Activated CD4-positive, alpha-beta T cell treated with anti-CD3 and anti-CD28 coated beads for 36 hours (primary cell): ENCODE data around the gene ENG. TPM values are rescaled to one million over a fixed set of nuclear protein-coding genes. Genes with fewer than 3 reads are reported as not detected.
A peak's percentile ranks its signal among the peaks of the same experiment; 100 is the strongest.
"Not testable (repeated sequence)": the region's sequence is repeated elsewhere in the genome, so short reads cannot be mapped to it uniquely, and the experiment has no call there.

Experiments used
- ATAC-seq: fragments of 200-7000 bp; cut with Tn5 transposase; one replicate; pipeline ENCODE4 v1.10.0; 2021; ENCODE audit warnings: mild to moderate bottlenecking, moderate library complexity
- CTCF ChIA-PET: fragments of 350-600 bp; sonication (Branson Sonifier 250); formaldehyde crosslinking; loops from one replicate; lab custom pipeline; 2021; ENCODE audit warnings: antibody characterized with exemption; lab: Charles Lee
- POLR2A ChIA-PET: fragments of 350-600 bp; sonication (Branson Sonifier 250); formaldehyde crosslinking; loops from one replicate; lab custom pipeline; 2021; ENCODE audit warnings: antibody characterized with exemption, inconsistent platforms; lab: Charles Lee
- DNase-seq: peaks from one replicate; pipeline ENCODE4 v3.0.0-alpha.2; 2020
- H3K27ac Mint-ChIP-seq: one replicate; pipeline ENCODE4 v1.8.0; 2021; ENCODE audit warnings: mixed read lengths
- H3K27me3 Mint-ChIP-seq: one replicate; pipeline ENCODE4 v1.8.0; 2021; ENCODE audit warnings: mixed read lengths
- H3K36me3 Mint-ChIP-seq: one replicate; pipeline ENCODE4 v1.8.0; 2021; ENCODE audit warnings: low read depth, mixed read lengths
- H3K4me1 Mint-ChIP-seq: one replicate; pipeline ENCODE4 v1.8.0; 2021; ENCODE audit warnings: mixed read lengths
- H3K4me3 Mint-ChIP-seq: one replicate; pipeline ENCODE4 v1.8.0; 2021; ENCODE audit warnings: mild to moderate bottlenecking, moderate library complexity, mixed read lengths
- H3K9me3 Mint-ChIP-seq: one replicate; pipeline ENCODE4 v1.8.0; 2021; ENCODE audit warnings: low read depth, mixed read lengths
- intact Hi-C, 2 experiments: fragments of 100-400 bp; cut with DNase I in 1 of 2; cut with micrococcal nuclease in 1 of 2; formaldehyde crosslinking; loops; one replicate each; pipeline versions ENCODE4 v1.14.2 to v1.15.1; 2022 to 2024; cut with DNase I, micrococcal nuclease
- total RNA-seq, 2 experiments: library from RNA; stranded (reverse); gene quantifications; one replicate each; pipeline ENCODE4 v1.2.3, GENCODE V29; 2021

ENG gene
- total RNA-seq, 2 experiments from 2014 or later, result 13.9 to 15.2 TPM

GRCh38 chr9:127872369-127873222, 18.1 kb upstream of the ENG start:
- no peaks in the 10 kb centered on the region for H3K9me3 Mint-ChIP-seq
- no peaks in the 10 kb centered on the region for H3K36me3 Mint-ChIP-seq
- H3K4me3 Mint-ChIP-seq, result no peak overlapping the region
- intact Hi-C loops, result loop anchor here in 1 of 2 experiments (5.0 to 10.0 kb wide), 3 partner anchors 50 to 368 kb away; no protein-coding TSS in a partner anchor
- POLR2A ChIA-PET, result no interaction called here
- no peak for ATAC-seq
- CTCF ChIA-PET, result interaction anchor here (0.6 to 1.7 kb wide), 7 partner anchors 10 to 1279 kb away, joined by 3 to 6 read pairs (median 3); partner anchors contain the start of gene TOR2A
- no peak overlapping the region for H3K27ac Mint-ChIP-seq
- H3K4me1 Mint-ChIP-seq, result no peaks in the 10 kb centered on the region
- peaks cover 2% of the 10 kb centered on the region for H3K27me3 Mint-ChIP-seq
- no peak for DNase-seq

DNA sequence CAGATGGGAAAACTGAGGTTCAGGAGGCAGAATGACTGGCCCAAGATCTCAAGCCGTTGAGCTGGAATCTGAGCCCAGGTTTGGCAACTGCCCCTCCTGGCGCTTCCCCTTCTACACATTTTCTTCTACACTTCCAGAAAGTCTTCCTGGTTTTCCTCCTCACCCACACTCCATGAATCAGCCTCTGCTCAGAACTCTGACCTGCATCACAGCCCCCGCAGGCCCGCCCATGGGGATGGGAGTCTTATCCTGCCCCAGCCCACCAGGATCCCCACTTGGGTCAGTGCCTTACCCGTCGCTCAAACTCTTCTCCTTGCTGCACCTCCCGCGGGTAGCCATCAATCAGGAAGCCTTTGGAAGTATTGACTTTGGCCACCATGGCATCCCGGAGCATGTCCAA, 17.1 kb upstream of the ENG start:
- ChIA-PET CTCF (interaction anchor here (0.7 to 3.3 kb wide), 5 partner anchors 18 to 230 kb away, joined by 3 to 19 read pairs (median 7); partner anchors contain the start of genes CDK9, ST6GALNAC6 and TOR2A), POLR2A (no interaction called here)
- H3K9me3 Mint-ChIP-seq, result no peaks in the 10 kb centered on the region
- H3K4me3 Mint-ChIP-seq, result no peak overlapping the region
- intact Hi-C loops, result loop anchor here (2.0 to 10.0 kb wide), 4 partner anchors 51 to 367 kb away; partner anchors contain the start of gene FPGS (in 1 of the 2)
- H3K27ac Mint-ChIP-seq, result no peak overlapping the region
- DNase-seq (no peak), ATAC-seq (no peak)
- no peaks in the 10 kb centered on the region for H3K27me3 Mint-ChIP-seq
- no peaks in the 10 kb centered on the region for H3K4me1 Mint-ChIP-seq
- H3K36me3 Mint-ChIP-seq, result no peaks in the 10 kb centered on the region

DNA sequence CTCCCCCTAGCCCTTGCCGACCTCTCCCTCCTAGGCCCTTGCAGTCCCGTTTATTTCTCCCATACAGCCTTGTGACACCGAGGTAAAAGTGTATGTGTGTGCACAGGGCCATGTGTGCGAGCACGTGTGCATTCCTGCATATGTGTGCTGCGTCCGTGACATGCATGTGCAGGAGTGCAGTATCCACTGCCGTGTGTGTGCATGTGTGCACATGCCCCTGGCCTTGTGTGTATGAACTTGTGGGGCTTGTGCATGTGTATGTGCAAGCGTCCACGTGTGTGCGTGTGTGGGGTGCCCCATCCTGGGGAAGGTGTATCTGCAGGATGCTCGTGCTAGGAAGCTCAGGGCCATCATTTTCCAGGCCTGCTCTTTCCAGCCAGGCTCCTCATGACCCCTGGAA, 16.4 kb upstream of the ENG start:
- CTCF ChIA-PET, result interaction anchor here (0.6 to 3.9 kb wide), 17 partner anchors 14 to 235 kb away, joined by 3 to 23 read pairs (median 8); partner anchors contain the start of genes CDK9, SH2D3C, ST6GALNAC6 and TOR2A
- POLR2A ChIA-PET, result no interaction called here

DNA sequence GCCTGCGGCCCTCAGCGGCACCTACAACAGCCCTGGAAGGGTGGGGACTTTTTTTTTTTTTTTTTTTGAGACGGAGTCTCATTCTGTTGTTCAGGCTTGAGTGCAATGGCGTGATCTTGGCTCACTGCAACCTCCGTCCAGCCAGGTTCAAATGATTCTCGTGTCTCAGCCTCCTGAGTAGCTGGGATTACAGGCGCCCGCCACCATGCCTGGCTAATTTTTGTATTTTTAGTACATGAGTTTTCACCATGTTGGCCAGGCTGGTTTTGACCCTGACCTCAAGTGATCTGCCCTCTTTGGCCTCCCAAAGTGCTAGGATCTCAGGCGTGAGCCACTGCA, 15.7 kb upstream of the ENG start:
- not testable (repeated sequence) for H3K9me3 Mint-ChIP-seq, DNase-seq, ATAC-seq, H3K27me3 Mint-ChIP-seq, H3K4me3 Mint-ChIP-seq, H3K27ac Mint-ChIP-seq, H3K36me3 Mint-ChIP-seq
- CTCF ChIA-PET, result interaction anchor here (0.6 to 3.9 kb wide), 38 partner anchors 8 to 373 kb away, joined by 3 to 23 read pairs (median 5); partner anchors contain the start of genes CDK9, FPGS, SH2D3C and ST6GALNAC6
- peaks cover 11% of the 10 kb centered on the region for H3K4me1 Mint-ChIP-seq
- POLR2A ChIA-PET, result interaction anchor here (0.5 to 1.2 kb wide), 3 partner anchors 88 to 185 kb away, joined by 3 to 5 read pairs (median 4); partner anchors contain the start of gene TOR2A
- intact Hi-C loops, result loop anchor here (1.0 to 10.0 kb wide), 8 partner anchors 51 to 365 kb away; partner anchors contain the start of genes TOR2A (in 2 of the 2), CDK9 (in 1 of the 2) and FPGS (in 1 of the 2)

More for the DNA sequence above, 16.4 kb upstream of the ENG start:
- H3K27me3 Mint-ChIP-seq, result no peaks in the 10 kb centered on the region
- H3K27ac Mint-ChIP-seq, result no peak overlapping the region
- no peak for ATAC-seq
- intact Hi-C loops, result loop anchor here (1.0 to 10.0 kb wide), 8 partner anchors 50 to 366 kb away; partner anchors contain the start of genes TOR2A (in 2 of the 2), CDK9 (in 1 of the 2) and FPGS (in 1 of the 2)
- no peaks in the 10 kb centered on the region for H3K36me3 Mint-ChIP-seq
- H3K4me3 Mint-ChIP-seq, result no peak overlapping the region
- no peaks in the 10 kb centered on the region for H3K9me3 Mint-ChIP-seq
- peaks cover 3% of the 10 kb centered on the region for H3K4me1 Mint-ChIP-seq
- DNase-seq, result no peak

GRCh38 chr9:127869310-127870152, 15.1 kb upstream of the ENG start:
- Mint-ChIP-seq H3K9me3 (no peaks in the 10 kb centered on the region), H3K4me3 (no peak overlapping the region), H3K27me3 (no peaks in the 10 kb centered on the region), H3K27ac (no peak overlapping the region), H3K36me3 (no peaks in the 10 kb centered on the region), H3K4me1 (peaks cover 16% of the 10 kb centered on the region)
- CTCF ChIA-PET, result interaction anchor here (0.6 to 3.9 kb wide), 45 partner anchors 9 to 711 kb away, joined by 3 to 23 read pairs (median 4); partner anchors contain the start of genes CDK9, FPGS, SH2D3C and ST6GALNAC6
- peak; percentile 75 for ATAC-seq
- POLR2A ChIA-PET, result interaction anchor here (0.5 to 1.2 kb wide), 3 partner anchors 89 to 185 kb away, joined by 3 to 5 read pairs (median 4); partner anchors contain the start of gene TOR2A
- DNase-seq, result peak; percentile 91
- intact Hi-C loops, result loop anchor here (1.0 to 10.0 kb wide), 10 partner anchors 52 to 367 kb away; partner anchors contain the start of genes CDK9 (in 2 of the 2), TOR2A (in 2 of the 2) and FPGS (in 1 of the 2)

GRCh38 chr9:127868278-127868902, 13.9 kb upstream of the ENG start:
- no peaks in the 10 kb centered on the region for H3K9me3 Mint-ChIP-seq
- ATAC-seq, result no peak
- intact Hi-C loops, result loop anchor here (5.0 kb wide), 2 partner anchors 81 to 366 kb away; partner anchors contain the start of gene CDK9 (in 1 of the 2)
- H3K36me3 Mint-ChIP-seq, result no peaks in the 10 kb centered on the region
- no peak overlapping the region for H3K4me3 Mint-ChIP-seq
- DNase-seq, result no peak
- ChIA-PET CTCF (interaction anchor here (0.6 to 3.9 kb wide), 10 partner anchors 8 to 365 kb away, joined by 3 to 23 read pairs (median 12); partner anchors contain the start of genes CDK9, ST6GALNAC6 and TOR2A), POLR2A (no interaction called here)
- H3K27me3 Mint-ChIP-seq, result no peaks in the 10 kb centered on the region
- H3K27ac Mint-ChIP-seq, result no peak overlapping the region
- peaks cover 16% of the 10 kb centered on the region for H3K4me1 Mint-ChIP-seq

- ChIA-PET CTCF (interaction anchor here (3.9 kb wide), 1 partner anchor 133 kb away, joined by 23 read pairs; the partner anchor contains the start of gene TOR2A), POLR2A (interaction anchor here (0.6 kb wide), 1 partner anchor 35 kb away, joined by 3 read pairs; no protein-coding TSS in a partner anchor)
- intact Hi-C loops, result loop anchor here (5.0 kb wide), 2 partner anchors 80 to 365 kb away; partner anchors contain the start of gene CDK9 (in 1 of the 2)
- no peak overlapping the region for H3K4me3 Mint-ChIP-seq
- no peaks in the 10 kb centered on the region for H3K27me3 Mint-ChIP-seq
- no peak overlapping the region for H3K27ac Mint-ChIP-seq
- H3K9me3 Mint-ChIP-seq, result no peaks in the 10 kb centered on the region
- ATAC-seq (no peak), DNase-seq (no peak)
- H3K4me1 Mint-ChIP-seq, result peaks cover 22% of the 10 kb centered on the region
- H3K36me3 Mint-ChIP-seq, result no peaks in the 10 kb centered on the region
These were observed 13.2 kb upstream of the ENG start for GRCh38 chr9:127867356-127868277.

GRCh38 chr9:127866535-127866934, 12.1 kb upstream of the ENG start:
- H3K4me1 Mint-ChIP-seq, result peaks cover 33% of the 10 kb centered on the region
- ATAC-seq (no peak), DNase-seq (no peak)
- no peaks in the 10 kb centered on the region for H3K36me3 Mint-ChIP-seq
- CTCF ChIA-PET, result interaction anchor here (0.6 to 1.3 kb wide), 2 partner anchors 16 to 75 kb away, joined by 3 to 4 read pairs; no protein-coding TSS in a partner anchor
- H3K4me3 Mint-ChIP-seq, result no peak overlapping the region
- POLR2A ChIA-PET, result no interaction called here
- H3K27me3 Mint-ChIP-seq, result no peaks in the 10 kb centered on the region
- no peaks in the 10 kb centered on the region for H3K9me3 Mint-ChIP-seq
- intact Hi-C loops, result loop anchor here (5.0 kb wide), 2 partner anchors 79 to 364 kb away; partner anchors contain the start of gene CDK9 (in 1 of the 2)
- no peak overlapping the region for H3K27ac Mint-ChIP-seq
